Gastrocnemius medialis (tissue), 4 donors: Measurements from ENCODE around the gene PRR33. TPM values are rescaled to one million over a fixed set of nuclear protein-coding genes. Genes with fewer than 3 reads are reported as not detected.
A peak's percentile ranks its signal among the peaks of the same experiment; 100 is the strongest.

Source experiments
- ATAC-seq, 2 donors: fragments of 150-250 bp; one replicate each; pipeline ENCODE4 v1.9.1; 2016
- DNase-seq, 2 donors: peaks; one replicate each; pipeline ENCODE4 v3.0.0-alpha.2; 2019
- H3K27ac ChIP-seq, 4 donors: fragments of 200-600 bp; sonication (generic); 1 replicate in 1 of 4; 2 replicates in 3 of 4; pipeline ENCODE4 v1.5.1; 2016 to 2018; ENCODE audit warnings: mild to moderate bottlenecking in 2 of 4, moderate library complexity in 1 of 4
- H3K27me3 ChIP-seq, 3 donors: fragments of 200-600 bp; sonication (generic) in 2 of 3; 1 replicate in 1 of 3; 2 replicates in 2 of 3; pipeline versions ENCODE4 v1.5.1 to v1.6.0; 2016 to 2019; ENCODE audit warnings: mild to moderate bottlenecking in 1 of 3, moderate library complexity in 1 of 3
- H3K36me3 ChIP-seq, 2 donors: fragments of 200-600 bp; sonication (generic) in 1 of 2; one replicate each; pipeline ENCODE4 v1.5.1; 2017 to 2018
- H3K4me1 ChIP-seq, 2 donors: fragments of 200-600 bp; sonication (generic) in 1 of 2; one replicate each; pipeline ENCODE4 v1.5.1; 2016 to 2017; ENCODE audit warnings: mild to moderate bottlenecking in 2 of 2
- H3K4me3 ChIP-seq, 4 donors: fragments of 200-600 bp; sonication (generic) in 3 of 4; 1 replicate in 1 of 4; 2 replicates in 3 of 4; pipeline ENCODE4 v1.5.1; 2016 to 2019; ENCODE audit warnings: mild to moderate bottlenecking in 2 of 4
- H3K9me3 ChIP-seq, 3 donors: fragments of 200-600 bp; sonication (generic) in 2 of 3; 1 replicate in 1 of 3; 2 replicates in 2 of 3; pipeline ENCODE4 v1.5.1; 2016 to 2019
- CTCF ChIP-seq, 5 experiments: fragments of 450-650 bp in 3 of 5; fragments of 200-600 bp in 2 of 5; sonication (generic) in 2 of 5; IDR thresholded peaks in 4 of 5; conservative IDR thresholded peaks in 1 of 5; 1 replicate in 4 of 5; 2 replicates in 1 of 5; pipeline ENCODE4 v1.5.1; 2016 to 2019; ENCODE audit warnings: antibody characterized with exemption in 5 of 5, mild to moderate bottlenecking in 3 of 5, moderate library complexity in 3 of 5
- POLR2A ChIP-seq, 2 donors: fragments of 450-650 bp; IDR thresholded peaks; one replicate each; pipeline ENCODE4 v1.6.1; 2017; ENCODE audit warnings: antibody characterized with exemption in 2 of 2, mild to moderate bottlenecking in 2 of 2, moderate library complexity in 2 of 2
- in situ Hi-C, 4 donors: fragments of 200-750 bp; cut with MboI; loops; one replicate each; pipeline versions ENCODE4 v1.15.0 to v1.8.0; 2017; ENCODE audit warnings: low sequenced_read_pairs in 4 of 4
- intact Hi-C: fragments of 100-400 bp; cut with DNase I; formaldehyde crosslinking; loops from one replicate; pipeline ENCODE4 v1.15.1; 2023; ENCODE audit warnings: low total_unique reads
- total RNA-seq, 4 donors: library from RNA; depleted of rRNA; stranded (reverse); fragments of >200 nt; gene quantifications; one replicate each; pipeline versions ENCODE4 v1.1.0 to v1.2.3, GENCODE V29; 2016

Gene PRR33
- total RNA-seq, 4 donors from 2014 or later = 0.16 to 2.3 (median 1.0) TPM

GRCh38 chr11:1873048-1873812, 18.5 kb downstream of the PRR33 start:
- peak overlapping the region in 1 of 4 donors; percentile 37 for H3K4me3 ChIP-seq
- ATAC-seq = peak in 1 of 2 donors; percentile 13

GRCh38 chr11:1872267-1872985, 19.3 kb downstream of the PRR33 start:
- H3K27me3 ChIP-seq = peaks cover 34 to 67% (median 63%) of the 10 kb centered on the region in 3 donors
- ATAC-seq (no peak), DNase-seq (peak in 1 of 2 donors; percentile 10)
- peak overlapping the region in 1 of 4 donors; percentile 37 for H3K4me3 ChIP-seq
- no peaks in the 10 kb centered on the region for H3K9me3 ChIP-seq
- H3K27ac ChIP-seq = peak overlapping the region; percentile 58 to 73 (median 66)
- peaks cover 5 to 27% of the 10 kb centered on the region in 2 donors for H3K4me1 ChIP-seq
- in situ Hi-C loops = no loop called here
- TF ChIP-seq POLR2A (IDR thresholded peaks at IDR 0.05) (no peak), CTCF (IDR thresholded peaks at IDR 0.05 in 4 of 5, conservative IDR thresholded peaks at IDR 0.05 in 1 of 5) (no peak)
- intact Hi-C loops = no loop called here
- no peaks in the 10 kb centered on the region for H3K36me3 ChIP-seq

More at GRCh38 chr11:1873048-1873812, 18.5 kb downstream of the PRR33 start:
- in situ Hi-C loops = no loop called here
- no peak for TF ChIP-seq CTCF (IDR thresholded peaks at IDR 0.05 in 4 of 5, conservative IDR thresholded peaks at IDR 0.05 in 1 of 5)
- no peak for TF ChIP-seq POLR2A (IDR thresholded peaks at IDR 0.05)
- Histone ChIP-seq H3K4me1 (peaks cover under 1 to 27% of the 10 kb centered on the region in 2 donors), H3K27me3 (peaks cover 34 to 62% (median 60%) of the 10 kb centered on the region in 3 donors), H3K27ac (peak overlapping the region; percentile 58 to 73 (median 66)), H3K9me3 (no peaks in the 10 kb centered on the region), H3K36me3 (no peaks in the 10 kb centered on the region)
- DNase-seq = peak in 1 of 2 donors; percentile 20
- intact Hi-C loops = no loop called here

GRCh38 chr11:1871531-1871930, 20.2 kb downstream of the PRR33 start:
- in situ Hi-C loops (no loop called here), intact Hi-C loops (no loop called here)
- Histone ChIP-seq H3K4me1 (peaks cover 5 to 22% of the 10 kb centered on the region in 2 donors), H3K9me3 (no peaks in the 10 kb centered on the region), H3K36me3 (no peaks in the 10 kb centered on the region), H3K27ac (peak overlapping the region; percentile 58 to 73 (median 69)), H3K27me3 (peaks cover 34 to 67% (median 63%) of the 10 kb centered on the region in 3 donors), H3K4me3 (peak overlapping the region in 3 of 4 donors; percentile 17 to 37 (median 21))
- ATAC-seq = no peak
- TF ChIP-seq CTCF (IDR thresholded peaks at IDR 0.05 in 4 of 5, conservative IDR thresholded peaks at IDR 0.05 in 1 of 5) (no peak), POLR2A (IDR thresholded peaks at IDR 0.05) (no peak)
- DNase-seq = no peak

- TF ChIP-seq POLR2A (IDR thresholded peaks at IDR 0.05) = no peak
- intact Hi-C loops (no loop called here), in situ Hi-C loops (no loop called here)
- peaks cover 5 to 16% of the 10 kb centered on the region in 2 donors for H3K4me1 ChIP-seq
- H3K27ac ChIP-seq = peak overlapping the region; percentile 58 to 73 (median 69)
- H3K36me3 ChIP-seq = no peaks in the 10 kb centered on the region
- H3K27me3 ChIP-seq = peaks cover 34 to 67% (median 63%) of the 10 kb centered on the region in 3 donors
- DNase-seq (no peak), ATAC-seq (peak in 1 of 2 donors; percentile 38)
- no peaks in the 10 kb centered on the region for H3K9me3 ChIP-seq
- H3K4me3 ChIP-seq = peak overlapping the region; percentile 21 to 37 (median 32)
Measured at GRCh38 chr11:1870721-1871466, 20.8 kb downstream of the PRR33 start.
